HCT116 (cell line): ENCODE data around the gene AKT3. TPM values are rescaled to one million over a fixed set of nuclear protein-coding genes. Genes with fewer than 3 reads are reported as not detected.

ENCODE experiments used
- ATAC-seq: fragments of 200-7000 bp; cut with Tn5 transposase; 2 replicates; pipeline ENCODE4 v1.9.1; 2020; ENCODE audit warnings: mild to moderate bottlenecking, moderate library complexity
- BruUV-seq: library from RNA; stranded (reverse); fragments of 400-500 nt; replicated peaks from 2 replicates; lab custom pipeline; 2021; lab: Mats Ljungman, UMichigan
- CTCF ChIA-PET: fragments of 300-600 bp; sonication (Branson Sonifier 250); formaldehyde crosslinking; loops from one replicate; lab custom pipeline; 2021; ENCODE audit warnings: antibody characterized with exemption; lab: Charles Lee
- POLR2A ChIA-PET: fragments of 300-600, 350-600 bp; sonication (Branson Sonifier 250); formaldehyde crosslinking; loops from one replicate; lab custom pipeline; 2021; ENCODE audit warnings: antibody characterized with exemption; lab: Charles Lee
- RAD21 ChIA-PET, 2 experiments: fragments of 300-600 bp; sonication (Branson Sonifier 250); formaldehyde crosslinking; loops; one replicate each; lab custom pipeline; 2023; ENCODE audit warnings: low total read pairs in 2 of 2; ENCODE audit not compliant: uncharacterized antibody in 2 of 2, unreplicated experiment in 2 of 2, low non-redundant PET in 1 of 2; lab: Charles Lee
- DNase-seq: peaks from one replicate; pipeline ENCODE4 v3.0.0-alpha.2; 2010; ENCODE audit warnings: low read depth, low spot score
- H2AFZ ChIP-seq: fragments of 200-600 bp; shearing (Covaris generic), sonication (generic); 2 replicates; pipeline ENCODE4 v1.6.1; 2017; ENCODE audit warnings: low read depth, mixed run types, mixed read lengths, antibody characterized with exemption, low read length; ENCODE audit not compliant: poor library complexity, severe bottlenecking
- H3K27ac ChIP-seq: 2 replicates; pipeline ENCODE4 v1.5.1; 2012; ENCODE audit warnings: low read depth, low read length
- H3K27me3 ChIP-seq: fragments of 200-600 bp; sonication (generic); 2 replicates; pipeline ENCODE4 v1.6.1; 2016; ENCODE audit warnings: mixed run types, low read length, mixed read lengths; ENCODE audit not compliant: insufficient read depth
- H3K36me3 ChIP-seq, 2 experiments: fragments of 200-500 bp in 1 of 2; fragments of 200-600 bp in 1 of 2; sonication (Bioruptor generic) in 1 of 2; sonication (generic) in 1 of 2; 2 replicates each; pipeline versions ENCODE4 v1.5.1 to v1.6.1; 2014 to 2016; ENCODE audit warnings: low read length in 2 of 2, inconsistent platforms in 1 of 2, mixed read lengths in 1 of 2, mixed run types in 1 of 2; ENCODE audit not compliant: insufficient read depth in 2 of 2, control insufficient read depth in 1 of 2
- H3K4me1 ChIP-seq, 2 experiments: fragments of 200-600 bp in 1 of 2; sonication (generic) in 1 of 2; 2 replicates each; pipeline versions ENCODE4 v1.5.1 to v1.6.1; 2012 to 2017; ENCODE audit warnings: low read length in 2 of 2, inconsistent platforms in 1 of 2, mild to moderate bottlenecking in 1 of 2, mixed read lengths in 1 of 2, mixed run types in 1 of 2, moderate library complexity in 1 of 2; ENCODE audit not compliant: insufficient read depth in 2 of 2, control insufficient read depth in 1 of 2
- H3K4me2 ChIP-seq: fragments of 200-600 bp; sonication (generic); 2 replicates; pipeline ENCODE4 v1.6.1; 2017; ENCODE audit warnings: mixed run types, low read length, mixed read lengths
- H3K4me3 ChIP-seq, 2 experiments: fragments of 200-600 bp in 1 of 2; sonication (generic) in 1 of 2; replicated peaks in 1 of 2; 2 replicates each; pipeline ENCODE4 v1.5.1; 2011 to 2016; ENCODE audit warnings: low read length in 2 of 2, control low read depth in 1 of 2, low read depth in 1 of 2, mild to moderate bottlenecking in 1 of 2, mixed read lengths in 1 of 2, mixed run types in 1 of 2
- H3K79me2 ChIP-seq: fragments of 200-600 bp; sonication (generic); 2 replicates; pipeline ENCODE4 v1.6.1; 2017; ENCODE audit warnings: mild to moderate bottlenecking, mixed run types, low read length, moderate library complexity, mixed read lengths; ENCODE audit not compliant: insufficient read depth
- H3K9ac ChIP-seq: fragments of 200-600 bp; sonication (generic); 2 replicates; pipeline ENCODE4 v1.6.1; 2016; ENCODE audit warnings: low read length, mixed read lengths
- H3K9me2 ChIP-seq: fragments of 200-600 bp; sonication (generic), shearing (Covaris generic); 2 replicates; pipeline ENCODE4 v1.6.1; 2017; ENCODE audit warnings: mixed run types, mild to moderate bottlenecking, moderate library complexity; ENCODE audit not compliant: insufficient read depth
- H3K9me3 ChIP-seq, 2 experiments: fragments of 200-500 bp in 1 of 2; fragments of 200-600 bp in 1 of 2; sonication (Bioruptor generic) in 1 of 2; sonication (generic) in 1 of 2; 2 replicates each; pipeline ENCODE4 v1.6.1; 2014 to 2017; ENCODE audit warnings: low read length in 2 of 2, mixed read lengths in 2 of 2, inconsistent platforms in 1 of 2, low read depth in 1 of 2, mild to moderate bottlenecking in 1 of 2, mixed run types in 1 of 2, moderate library complexity in 1 of 2; ENCODE audit not compliant: control insufficient read depth in 1 of 2, insufficient read depth in 1 of 2
- H4K20me1 ChIP-seq: fragments of 200-600 bp; sonication (generic), shearing (Covaris generic); 2 replicates; pipeline ENCODE4 v1.6.1; 2017; ENCODE audit warnings: mixed run types, mild to moderate bottlenecking, moderate library complexity; ENCODE audit not compliant: insufficient read depth
- CBX3 ChIP-seq: IDR thresholded peaks from 2 replicates; pipeline ENCODE4 v1.6.1; 2012; ENCODE audit warnings: low read depth
- EGR1 ChIP-seq: IDR thresholded peaks from 2 replicates; pipeline ENCODE4 v1.6.1; 2012; ENCODE audit warnings: low read depth
- EZH2phosphoT487 ChIP-seq: fragments of 200-600 bp; IDR thresholded peaks from 2 replicates; pipeline ENCODE4 v1.6.1; 2018; ENCODE audit warnings: antibody characterized with exemption, borderline replicate concordance
- FOSL1 ChIP-seq: IDR thresholded peaks from 2 replicates; pipeline ENCODE4 v1.6.1; 2012; ENCODE audit warnings: low read depth
- JUND ChIP-seq: IDR thresholded peaks from 2 replicates; pipeline ENCODE4 v1.6.1; 2012
- RAD21 ChIP-seq: IDR thresholded peaks from 2 replicates; pipeline ENCODE4 v1.6.1; 2012; ENCODE audit warnings: low read depth, mild to moderate bottlenecking
- REST ChIP-seq: IDR thresholded peaks from 2 replicates; pipeline ENCODE4 v1.6.1; 2012; ENCODE audit warnings: low read depth
- SP1 ChIP-seq: IDR thresholded peaks from 2 replicates; pipeline ENCODE4 v1.6.1; 2012; ENCODE audit warnings: low read depth
- SRF ChIP-seq: IDR thresholded peaks from 2 replicates; pipeline ENCODE4 v1.6.1; 2012; ENCODE audit warnings: low read depth
- ZBTB33 ChIP-seq: IDR thresholded peaks from 2 replicates; pipeline ENCODE4 v1.6.1; 2011; ENCODE audit warnings: mild to moderate bottlenecking, low read length, moderate library complexity; ENCODE audit not compliant: insufficient replicate concordance; ENCODE audit errors: extremely low read depth
- ZFX ChIP-seq: fragments of 450-650 bp; IDR thresholded peaks from 2 replicates; pipeline ENCODE4 v1.6.1; 2017
- intact Hi-C: fragments of 100-400 bp; cut with micrococcal nuclease; formaldehyde crosslinking; loops from 2 replicates; pipeline ENCODE4 v1.10.0; 2022
- total RNA-seq: library from RNA; stranded (reverse); gene quantifications from one replicate; pipeline ENCODE4 v1.2.1, GENCODE V29; 2021; ENCODE audit not compliant: unreplicated experiment
- TF ChIP-seq, protein P1 (sequence below), 3 experiments: fragments of 200-600 bp in 1 of 3; sonication (generic) in 1 of 3; IDR thresholded peaks in 2 of 3; conservative IDR thresholded peaks in 1 of 3; 2 replicates each; pipeline ENCODE4 v1.5.1; 2012 to 2017; ENCODE audit warnings: low read depth in 2 of 3, low read length in 2 of 3, antibody characterized with exemption in 1 of 3, borderline replicate concordance in 1 of 3, control low read depth in 1 of 3, mild to moderate bottlenecking in 1 of 3, mixed read lengths in 1 of 3, mixed run types in 1 of 3, moderate library complexity in 1 of 3; ENCODE audit not compliant: insufficient read depth in 1 of 3
- TF ChIP-seq, protein P2 (sequence below): IDR thresholded peaks from 2 replicates; pipeline ENCODE4 v1.6.1; 2012

AKT3 gene
- total RNA-seq, 1 experiment from 2014 or later: 0.49 TPM

GRCh38 chr1:243474906-243475305 is 375.1 kb downstream of the AKT3 start:
- intact Hi-C loops: no loop called here
- Histone ChIP-seq H3K9me3 (no peaks in the 10 kb centered on the region), H3K27me3 (no peaks in the 10 kb centered on the region), H3K27ac (no peak overlapping the region), H3K4me3 (no peak overlapping the region), H3K79me2 (no peaks in the 10 kb centered on the region), H2AFZ (no peak overlapping the region), H3K4me2 (no peak overlapping the region), H3K9me2 (no peaks in the 10 kb centered on the region), H3K4me1 (no peaks in the 10 kb centered on the region), H3K9ac (no peak overlapping the region), H4K20me1 (no peaks in the 10 kb centered on the region), H3K36me3 (no peaks in the 10 kb centered on the region)
- ChIA-PET RAD21 (no interaction called here), POLR2A (no interaction called here), CTCF (no interaction called here)
- TF ChIP-seq RAD21 (no peak), SP1 (no peak), SRF (no peak), CBX3 (no peak)
- TF ChIP-seq, protein P1, sequence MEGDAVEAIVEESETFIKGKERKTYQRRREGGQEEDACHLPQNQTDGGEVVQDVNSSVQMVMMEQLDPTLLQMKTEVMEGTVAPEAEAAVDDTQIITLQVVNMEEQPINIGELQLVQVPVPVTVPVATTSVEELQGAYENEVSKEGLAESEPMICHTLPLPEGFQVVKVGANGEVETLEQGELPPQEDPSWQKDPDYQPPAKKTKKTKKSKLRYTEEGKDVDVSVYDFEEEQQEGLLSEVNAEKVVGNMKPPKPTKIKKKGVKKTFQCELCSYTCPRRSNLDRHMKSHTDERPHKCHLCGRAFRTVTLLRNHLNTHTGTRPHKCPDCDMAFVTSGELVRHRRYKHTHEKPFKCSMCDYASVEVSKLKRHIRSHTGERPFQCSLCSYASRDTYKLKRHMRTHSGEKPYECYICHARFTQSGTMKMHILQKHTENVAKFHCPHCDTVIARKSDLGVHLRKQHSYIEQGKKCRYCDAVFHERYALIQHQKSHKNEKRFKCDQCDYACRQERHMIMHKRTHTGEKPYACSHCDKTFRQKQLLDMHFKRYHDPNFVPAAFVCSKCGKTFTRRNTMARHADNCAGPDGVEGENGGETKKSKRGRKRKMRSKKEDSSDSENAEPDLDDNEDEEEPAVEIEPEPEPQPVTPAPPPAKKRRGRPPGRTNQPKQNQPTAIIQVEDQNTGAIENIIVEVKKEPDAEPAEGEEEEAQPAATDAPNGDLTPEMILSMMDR (IDR thresholded peaks at IDR 0.05 in 2 of 3, conservative IDR thresholded peaks at IDR 0.05 in 1 of 3; ENCODE audit: borderline replicate concordance in 1 of 3, insufficient read depth in 1 of 3, low read depth in 2 of 3, low read length in 2 of 3): no peak
- DNase-seq (no peak), ATAC-seq (no peak)
- no TSS peak for BruUV-seq

DNA sequence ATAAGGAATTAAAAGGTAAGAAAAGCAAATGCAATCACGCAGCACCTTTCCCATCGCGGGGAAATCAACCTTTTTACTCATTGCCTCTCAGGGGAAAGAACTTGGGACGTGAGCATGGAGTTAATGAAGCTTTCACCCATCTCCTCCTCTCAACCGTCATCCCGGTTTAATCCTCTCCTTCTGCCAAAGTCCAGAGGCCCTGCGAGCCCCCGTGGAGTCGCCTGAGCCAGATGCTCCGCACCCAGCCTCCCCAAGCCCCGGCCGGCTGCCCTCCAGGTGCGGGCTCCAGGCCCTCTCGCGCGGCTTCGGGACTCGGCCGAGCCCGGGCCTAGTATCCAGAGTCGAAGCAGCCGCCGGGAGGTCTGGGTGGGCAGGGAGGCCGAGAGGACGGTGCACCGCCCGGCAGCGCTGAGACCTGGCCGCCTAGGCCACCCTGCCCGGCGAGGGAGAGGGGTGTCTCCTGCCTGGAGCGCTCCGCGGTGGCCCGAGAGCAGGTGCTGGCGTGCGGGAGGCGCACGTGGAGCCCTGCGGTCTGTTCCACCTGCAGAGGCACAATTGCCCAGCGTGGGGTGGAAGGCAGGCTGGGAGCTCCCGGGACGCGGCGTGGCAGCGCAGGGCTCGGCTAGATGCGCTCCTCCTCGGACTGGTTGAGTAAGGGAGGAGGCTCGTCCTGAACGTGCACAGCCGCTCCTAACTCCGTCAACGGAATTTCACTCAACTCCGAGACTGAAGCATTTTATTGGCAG is 375.7 kb downstream of the AKT3 start:
- no peaks in the 10 kb centered on the region for H3K9me2 ChIP-seq
- no peak overlapping the region for H3K4me2 ChIP-seq
- no peak overlapping the region for H3K4me3 ChIP-seq
- H2AFZ ChIP-seq: no peak overlapping the region
- RAD21 ChIA-PET: no interaction called here
- no peaks in the 10 kb centered on the region for H3K36me3 ChIP-seq
- H3K27me3 ChIP-seq: no peaks in the 10 kb centered on the region
- CTCF ChIA-PET: no interaction called here
- H3K79me2 ChIP-seq: no peaks in the 10 kb centered on the region
- DNase-seq (no peak), ATAC-seq (no peak)
- no peak overlapping the region for H3K9ac ChIP-seq
- BruUV-seq: no TSS peak
- H4K20me1 ChIP-seq: no peaks in the 10 kb centered on the region
- no peaks in the 10 kb centered on the region for H3K9me3 ChIP-seq
- POLR2A ChIA-PET: no interaction called here
- intact Hi-C loops: no loop called here
- no peaks in the 10 kb centered on the region for H3K4me1 ChIP-seq
- no peak overlapping the region for H3K27ac ChIP-seq
- TF ChIP-seq SP1 (no peak), EZH2phosphoT487 (no peak), EGR1 (no peak), JUND (no peak), REST (no peak), ZBTB33 (no peak), ZFX (no peak), FOSL1 (no peak)
- TF ChIP-seq, protein P2, sequence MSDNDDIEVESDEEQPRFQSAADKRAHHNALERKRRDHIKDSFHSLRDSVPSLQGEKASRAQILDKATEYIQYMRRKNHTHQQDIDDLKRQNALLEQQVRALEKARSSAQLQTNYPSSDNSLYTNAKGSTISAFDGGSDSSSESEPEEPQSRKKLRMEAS: no peak
